HEK293 (cell line): ENCODE data around the gene S1PR1.

Source experiments
- CTCF ChIA-PET: fragments of 350-600 bp; formaldehyde crosslinking; extraction: SDS; loops from one replicate; lab custom pipeline; 2021; ENCODE audit warnings: antibody characterized with exemption; lab: Yijun Ruan, JAX
- POLR2A ChIA-PET: fragments of 300-600 bp; formaldehyde crosslinking; extraction: SDS; loops from one replicate; lab custom pipeline; 2020; ENCODE audit warnings: antibody characterized with exemption, inconsistent platforms; lab: Yijun Ruan, JAX
- H3K27ac ChIP-seq: fragments of 200-500 bp; sonication (Bioruptor generic); 2 replicates; pipeline ENCODE4 v1.5.1; 2014; ENCODE audit warnings: low read depth, low read length, control low read depth, inconsistent platforms; ENCODE audit errors: extremely low read depth
- H3K36me3 ChIP-seq, 2 experiments: fragments of 200-500 bp in 1 of 2; sonication (Bioruptor generic) in 1 of 2; 1 replicate in 1 of 2; 2 replicates in 1 of 2; pipeline ENCODE4 v1.5.1; 2014 to 2017; ENCODE audit warnings: inconsistent platforms in 2 of 2, low read length in 2 of 2; ENCODE audit not compliant: control insufficient read depth in 2 of 2, insufficient read depth in 1 of 2
- H3K4me1 ChIP-seq: fragments of 200-500 bp; sonication (Bioruptor generic); 2 replicates; pipeline ENCODE4 v1.5.1; 2014; ENCODE audit warnings: mild to moderate bottlenecking, low read length, inconsistent platforms; ENCODE audit not compliant: control insufficient read depth, insufficient read depth
- H3K4me3 ChIP-seq: 2 replicates; pipeline ENCODE4 v1.5.1; 2011; ENCODE audit warnings: low read depth, mild to moderate bottlenecking, control low read depth, low read length, moderate library complexity
- H3K9me3 ChIP-seq: fragments of 200-500 bp; sonication (Bioruptor generic); 2 replicates; pipeline ENCODE4 v1.5.1; 2014; ENCODE audit warnings: low read depth, low read length, inconsistent platforms; ENCODE audit not compliant: control insufficient read depth, insufficient read depth
- GLI4 ChIP-seq: fragments of 450-650 bp; formaldehyde crosslinking; IDR thresholded peaks from 2 replicates; pipeline ENCODE4 v1.5.1; 2016; ENCODE audit warnings: missing biosample characterization, missing genetic modification characterization
- PRDM4 ChIP-seq: fragments of 450-650 bp; formaldehyde crosslinking; IDR thresholded peaks from 2 replicates; pipeline ENCODE4 v1.5.1; 2017; ENCODE audit warnings: missing biosample characterization, missing genetic modification characterization
- SP2 ChIP-seq: fragments of 450-650 bp; formaldehyde crosslinking; IDR thresholded peaks from 2 replicates; pipeline ENCODE4 v1.5.1; 2016; ENCODE audit warnings: missing biosample characterization, missing genetic modification characterization
- WT1 ChIP-seq: fragments of 450-650 bp; formaldehyde crosslinking; IDR thresholded peaks from 2 replicates; pipeline ENCODE4 v1.5.1; 2016; ENCODE audit warnings: missing biosample characterization, missing genetic modification characterization
- YY2 ChIP-seq: fragments of 450-650 bp; formaldehyde crosslinking; IDR thresholded peaks from 2 replicates; pipeline ENCODE4 v1.5.1; 2016; ENCODE audit warnings: missing biosample characterization, missing genetic modification characterization
- ZBTB10 ChIP-seq: fragments of 450-650 bp; formaldehyde crosslinking; IDR thresholded peaks from 2 replicates; pipeline ENCODE4 v1.5.1; 2016; ENCODE audit warnings: missing biosample characterization, missing genetic modification characterization
- ZBTB49 ChIP-seq: fragments of 450-650 bp; formaldehyde crosslinking; IDR thresholded peaks from 2 replicates; pipeline ENCODE4 v1.5.1; 2016; ENCODE audit warnings: missing biosample characterization, missing genetic modification characterization, low read depth
- ZEB2 ChIP-seq: fragments of 450-650 bp; formaldehyde crosslinking; IDR thresholded peaks from 2 replicates; pipeline ENCODE4 v1.5.1; 2016; ENCODE audit warnings: missing biosample characterization, missing genetic modification characterization
- ZFP37 ChIP-seq: fragments of 450-650 bp; formaldehyde crosslinking; IDR thresholded peaks from 2 replicates; pipeline ENCODE4 v1.5.1; 2016; ENCODE audit warnings: missing biosample characterization, missing genetic modification characterization
- ZNF202 ChIP-seq: fragments of 450-650 bp; formaldehyde crosslinking; IDR thresholded peaks from 2 replicates; pipeline ENCODE4 v1.5.1; 2016; ENCODE audit warnings: missing biosample characterization, missing genetic modification characterization, borderline replicate concordance
- ZNF239 ChIP-seq: fragments of 450-650 bp; formaldehyde crosslinking; IDR thresholded peaks from 2 replicates; pipeline ENCODE4 v1.5.1; 2016; ENCODE audit warnings: missing biosample characterization, missing genetic modification characterization
- ZNF324 ChIP-seq: fragments of 450-650 bp; formaldehyde crosslinking; IDR thresholded peaks from 2 replicates; pipeline ENCODE4 v1.5.1; 2016; ENCODE audit warnings: missing biosample characterization, missing genetic modification characterization
- ZNF366 ChIP-seq: fragments of 450-650 bp; formaldehyde crosslinking; conservative IDR thresholded peaks from 2 replicates; pipeline ENCODE4 v1.5.1; 2016; ENCODE audit warnings: missing biosample characterization, missing genetic modification characterization
- ZNF37A ChIP-seq: fragments of 450-650 bp; IDR thresholded peaks from 2 replicates; pipeline ENCODE4 v1.5.1; 2018; ENCODE audit warnings: missing biosample characterization, missing genetic modification characterization
- ZNF423 ChIP-seq: fragments of 450-650 bp; formaldehyde crosslinking; IDR thresholded peaks from 2 replicates; pipeline ENCODE4 v1.5.1; 2016; ENCODE audit warnings: missing biosample characterization, missing genetic modification characterization
- ZNF518A ChIP-seq: fragments of 450-650 bp; formaldehyde crosslinking; conservative IDR thresholded peaks from 2 replicates; pipeline ENCODE4 v1.5.1; 2016; ENCODE audit warnings: low read depth, missing biosample characterization, missing genetic modification characterization
- ZNF544 ChIP-seq: fragments of 450-650 bp; formaldehyde crosslinking; IDR thresholded peaks from 2 replicates; pipeline ENCODE4 v1.5.0; 2017; ENCODE audit warnings: missing biosample characterization, missing genetic modification characterization
- ZNF654 ChIP-seq: fragments of 450-650 bp; formaldehyde crosslinking; IDR thresholded peaks from 2 replicates; pipeline ENCODE4 v1.5.1; 2016; ENCODE audit warnings: low read depth, missing biosample characterization, missing genetic modification characterization
- ZNF791 ChIP-seq: fragments of 450-650 bp; formaldehyde crosslinking; IDR thresholded peaks from 2 replicates; pipeline ENCODE4 v1.5.1; 2016; ENCODE audit warnings: missing biosample characterization, missing genetic modification characterization
- ZNF792 ChIP-seq: fragments of 450-650 bp; formaldehyde crosslinking; IDR thresholded peaks from 2 replicates; pipeline ENCODE4 v1.5.1; 2016; ENCODE audit warnings: missing biosample characterization, missing genetic modification characterization

The S1PR1 gene

GRCh38 chr1:101215363-101216011, 21.3 kb upstream of the S1PR1 start (continued):
- TF ChIP-seq ZBTB10 (tag by site-specific recombination) (no peak), ZEB2 (tag by site-specific recombination) (no peak)
- TF ChIP-seq, all 188 proteins: peak for 0

GRCh38 chr1:101216623-101217022, 20.2 kb upstream of the S1PR1 start:
- ChIA-PET POLR2A (interaction anchor here (0.7 to 1.2 kb wide), 2 partner anchors 19 to 46 kb away, joined by 3 to 4 read pairs; no protein-coding TSS in a partner anchor), CTCF (interaction anchor here (0.8 to 1.3 kb wide), 3 partner anchors 11 to 24 kb away, joined by 3 to 5 read pairs (median 3); no protein-coding TSS in a partner anchor)
- no peak overlapping the region for H3K4me3 ChIP-seq
- TF ChIP-seq PRDM4 (tag by site-specific recombination): no peak
- no peak for TF ChIP-seq ZNF239
- TF ChIP-seq ZNF792: no peak
- no peak for TF ChIP-seq ZNF518A (tag by site-specific recombination)
- no peak for TF ChIP-seq ZNF202 (tag by site-specific recombination)
- no peak for TF ChIP-seq ZNF544 (tag by site-specific recombination)
- TF ChIP-seq ZNF791: no peak
- TF ChIP-seq ZNF654 (tag by site-specific recombination): no peak
- no peak for TF ChIP-seq ZNF324
- H3K27ac ChIP-seq: no peak overlapping the region
- H3K4me1 ChIP-seq: no peaks in the 10 kb centered on the region
- no peaks in the 10 kb centered on the region for H3K36me3 ChIP-seq
- no peaks in the 10 kb centered on the region for H3K9me3 ChIP-seq

GRCh38 chr1:101217148-101217547, 19.7 kb upstream of the S1PR1 start:
- ChIA-PET CTCF (interaction anchor here (0.8 to 1.3 kb wide), 3 partner anchors 12 to 23 kb away, joined by 3 to 5 read pairs (median 3); no protein-coding TSS in a partner anchor), POLR2A (interaction anchor here (1.2 kb wide), 1 partner anchor 19 kb away, joined by 3 read pairs; no protein-coding TSS in a partner anchor)
- no peak for TF ChIP-seq WT1
- no peak for TF ChIP-seq GLI4
- no peak for TF ChIP-seq ZNF37A (tag by site-specific recombination)
- TF ChIP-seq ZBTB49 (tag by site-specific recombination): no peak
- no peak for TF ChIP-seq ZFP37 (tag by site-specific recombination)
- TF ChIP-seq SP2 (tag by site-specific recombination): no peak
- TF ChIP-seq ZNF366 (tag by site-specific recombination): no peak
- TF ChIP-seq ZNF423 (tag by site-specific recombination): no peak
- TF ChIP-seq YY2 (tag by site-specific recombination): no peak

More at GRCh38 chr1:101217148-101217547, 19.7 kb upstream of the S1PR1 start:
- Histone ChIP-seq H3K4me1 (no peaks in the 10 kb centered on the region), H3K9me3 (no peaks in the 10 kb centered on the region), H3K36me3 (no peaks in the 10 kb centered on the region), H3K4me3 (no peak overlapping the region), H3K27ac (no peak overlapping the region)
